Mucosa of descending colon (tissue), 3 donors: ENCODE measurements around the gene REG1B. TPM values are rescaled to one million over a fixed set of nuclear protein-coding genes. Genes with fewer than 3 reads are reported as not detected.
"Not testable (repeated sequence)": the region's sequence is repeated elsewhere in the genome, so short reads cannot be mapped to it uniquely, and the experiment has no call there.

ENCODE experiments used
- ATAC-seq: fragments of 200-7000 bp; cut with Tn5 transposase; one replicate; pipeline ENCODE4 v1.9.1; 2020; ENCODE audit warnings: mild to moderate bottlenecking, moderate library complexity
- DNase-seq, 3 donors: peaks; one replicate each; pipeline ENCODE4 v3.0.0-alpha.2; 2020
- H3K36me3 ChIP-seq: fragments of 200-600 bp; one replicate; pipeline ENCODE4 v1.8.0; 2021; ENCODE audit warnings: low read depth, mild to moderate bottlenecking
- H3K4me1 ChIP-seq: fragments of 200-600 bp; one replicate; pipeline ENCODE4 v1.8.0; 2021; ENCODE audit warnings: low read depth, mild to moderate bottlenecking
- H3K4me3 ChIP-seq: fragments of 200-600 bp; one replicate; pipeline ENCODE4 v1.8.0; 2021; ENCODE audit warnings: mild to moderate bottlenecking
- H3K9me3 ChIP-seq: fragments of 200-600 bp; one replicate; pipeline ENCODE4 v1.8.0; 2021; ENCODE audit warnings: mild to moderate bottlenecking
- intact Hi-C, 2 donors: fragments of 100-400 bp; cut with DNase I in 1 of 2; cut with micrococcal nuclease in 1 of 2; formaldehyde crosslinking; loops; one replicate each; pipeline versions ENCODE4 v1.11.0 to v1.11.1; 2022; cut with DNase I, micrococcal nuclease
- total RNA-seq, 3 donors: library from RNA; stranded (reverse); fragmentation: NEBNext Ultra II Directional in 2 of 3; extraction: Animal tissue kit (Norgen Biotek cat#: 25700) in 2 of 3; gene quantifications; one replicate each; pipeline versions ENCODE4 v1.2.1 to v1.2.4, GENCODE V29; 2021 to 2023
- TF ChIP-seq, protein P1 (sequence below): fragments of 200-600 bp; IDR thresholded peaks from one replicate; pipeline ENCODE4 v1.8.0; 2022; ENCODE audit warnings: antibody characterized with exemption, mild to moderate bottlenecking
- donor health status: DM: no; HTN: no; CAD: no; lungs with moderate emphysema.
- donor health status: DM: no; HTN: no; CAD: no.
- donor health status: DM: no; HTN: yes; CAD: no.

Gene REG1B
- total RNA-seq, 3 donors from 2014 or later, result 1.2 to 395 TPM; not detected in 1

DNA sequence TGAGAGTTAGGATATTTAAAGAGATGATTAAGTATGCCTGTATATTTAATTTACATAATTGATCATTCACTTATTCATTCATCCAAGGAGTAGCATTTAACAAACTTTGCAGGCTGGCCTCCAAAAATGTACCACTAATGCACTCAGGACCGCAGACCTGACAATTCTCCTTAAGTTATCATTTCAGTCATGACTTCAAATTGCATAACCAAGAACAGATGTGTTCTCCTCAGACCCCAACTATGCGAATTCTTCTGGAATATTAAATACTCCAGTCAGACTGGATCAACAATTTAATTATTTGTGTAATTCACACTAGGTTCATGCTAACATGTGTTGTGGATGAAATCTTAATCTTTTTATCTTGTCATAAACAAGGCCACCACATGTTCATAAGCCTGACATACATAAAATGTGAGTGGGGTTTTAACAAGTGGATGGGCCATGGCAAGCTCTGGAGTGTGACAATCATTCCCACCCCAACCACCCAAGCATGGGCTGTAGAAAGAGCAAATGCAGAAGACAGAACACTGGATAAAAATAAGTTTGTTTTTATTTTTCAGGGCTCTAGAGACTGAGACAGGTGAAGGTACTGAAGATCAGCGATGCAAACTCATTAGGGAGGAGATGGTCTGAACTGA, 3.2 kb downstream of the REG1B start:
- TF ChIP-seq, protein P1, sequence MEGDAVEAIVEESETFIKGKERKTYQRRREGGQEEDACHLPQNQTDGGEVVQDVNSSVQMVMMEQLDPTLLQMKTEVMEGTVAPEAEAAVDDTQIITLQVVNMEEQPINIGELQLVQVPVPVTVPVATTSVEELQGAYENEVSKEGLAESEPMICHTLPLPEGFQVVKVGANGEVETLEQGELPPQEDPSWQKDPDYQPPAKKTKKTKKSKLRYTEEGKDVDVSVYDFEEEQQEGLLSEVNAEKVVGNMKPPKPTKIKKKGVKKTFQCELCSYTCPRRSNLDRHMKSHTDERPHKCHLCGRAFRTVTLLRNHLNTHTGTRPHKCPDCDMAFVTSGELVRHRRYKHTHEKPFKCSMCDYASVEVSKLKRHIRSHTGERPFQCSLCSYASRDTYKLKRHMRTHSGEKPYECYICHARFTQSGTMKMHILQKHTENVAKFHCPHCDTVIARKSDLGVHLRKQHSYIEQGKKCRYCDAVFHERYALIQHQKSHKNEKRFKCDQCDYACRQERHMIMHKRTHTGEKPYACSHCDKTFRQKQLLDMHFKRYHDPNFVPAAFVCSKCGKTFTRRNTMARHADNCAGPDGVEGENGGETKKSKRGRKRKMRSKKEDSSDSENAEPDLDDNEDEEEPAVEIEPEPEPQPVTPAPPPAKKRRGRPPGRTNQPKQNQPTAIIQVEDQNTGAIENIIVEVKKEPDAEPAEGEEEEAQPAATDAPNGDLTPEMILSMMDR, result no peak
- intact Hi-C loops, result no loop called here
- Histone ChIP-seq H3K36me3 (no peaks in the 10 kb centered on the region), H3K4me3 (no peak overlapping the region), H3K4me1 (no peaks in the 10 kb centered on the region), H3K9me3 (no peaks in the 10 kb centered on the region)
- ATAC-seq (no peak), DNase-seq (no peak)

DNA sequence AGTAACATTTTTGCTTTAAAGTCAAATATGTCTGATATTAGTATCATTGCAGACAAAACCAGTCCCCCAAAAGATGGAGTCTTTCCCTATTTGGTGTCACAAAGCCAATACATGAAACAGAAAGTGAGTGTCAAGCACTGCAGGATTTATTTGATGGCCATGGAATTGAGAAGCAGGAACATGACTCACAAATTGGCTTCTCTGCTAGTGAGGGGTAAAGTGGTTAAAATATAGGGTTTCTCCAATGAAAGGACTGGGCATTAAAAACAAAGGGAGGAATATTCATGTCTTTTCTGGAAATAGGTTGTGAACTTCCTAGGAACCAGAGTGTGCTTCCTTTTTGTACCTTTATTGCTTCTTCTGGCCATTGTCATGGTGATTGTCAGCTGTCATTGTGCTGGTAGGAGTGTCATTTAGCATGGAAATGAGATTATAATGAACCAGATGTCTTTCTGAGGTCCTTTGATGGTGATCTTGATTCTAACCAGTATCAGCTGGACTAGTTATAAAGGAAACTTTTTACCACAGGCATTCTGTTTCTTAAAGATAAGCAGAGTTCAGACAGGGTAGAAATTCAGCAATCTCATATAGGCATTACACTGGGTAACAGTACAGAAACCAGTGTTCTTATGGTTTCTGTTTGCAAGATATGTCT, 4.1 kb downstream of the REG1B start:
- Histone ChIP-seq H3K4me3 (no peak overlapping the region), H3K36me3 (no peaks in the 10 kb centered on the region), H3K9me3 (no peaks in the 10 kb centered on the region), H3K4me1 (no peaks in the 10 kb centered on the region)
- DNase-seq (no peak), ATAC-seq (no peak)
- TF ChIP-seq, protein P1, result no peak
- intact Hi-C loops, result no loop called here

DNA sequence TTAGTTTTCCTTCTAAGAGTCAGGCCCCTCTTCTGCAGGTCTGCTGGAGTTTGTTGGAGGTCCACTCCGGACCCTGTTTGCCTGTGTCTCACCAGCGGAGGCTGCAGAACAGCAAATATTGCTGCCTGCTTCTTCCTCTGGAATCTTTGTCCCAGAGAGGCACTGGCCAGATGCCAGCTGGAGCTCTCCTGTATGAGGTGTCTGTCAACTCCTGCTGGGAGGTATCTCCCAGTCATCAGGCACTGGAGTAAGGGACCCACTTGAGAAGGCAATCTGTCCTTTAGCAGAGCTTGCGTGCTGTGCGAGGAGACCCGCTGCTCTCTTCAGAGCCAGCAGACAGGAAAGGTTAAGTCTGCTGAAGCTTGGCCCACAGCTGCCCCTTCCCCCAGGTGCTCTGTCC, 4.8 kb downstream of the REG1B start:
- intact Hi-C loops, result no loop called here
- Histone ChIP-seq H3K4me3 (no peak overlapping the region), H3K36me3 (no peaks in the 10 kb centered on the region), H3K9me3 (no peaks in the 10 kb centered on the region), H3K4me1 (no peaks in the 10 kb centered on the region)
- TF ChIP-seq, protein P1, result no peak
- DNase-seq (no peak), ATAC-seq (no peak)

DNA sequence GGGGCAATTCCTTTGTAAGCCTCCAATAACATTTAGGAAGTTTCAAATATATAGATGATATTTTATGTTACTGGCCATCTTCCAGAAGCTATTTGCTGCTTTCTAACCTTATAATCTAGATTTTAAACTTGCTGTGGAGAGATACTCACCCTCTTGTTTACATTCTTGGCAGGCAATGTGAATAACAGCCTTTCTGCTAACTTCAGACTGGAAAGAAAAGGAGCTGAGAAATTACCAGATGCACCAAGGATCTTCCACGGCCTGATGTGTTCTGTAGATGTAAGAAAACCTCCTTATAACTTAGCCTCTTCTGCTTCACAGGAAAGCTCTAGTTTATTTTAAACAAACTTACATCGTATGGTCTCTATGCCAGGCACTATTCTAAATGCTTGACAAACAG, 16.7 kb downstream of the REG1B start:
- DNase-seq, result no peak
- TF ChIP-seq, protein P1, result no peak
- Histone ChIP-seq H3K4me3 (no peak overlapping the region), H3K4me1 (no peaks in the 10 kb centered on the region), H3K36me3 (no peaks in the 10 kb centered on the region), H3K9me3 (no peaks in the 10 kb centered on the region)
- intact Hi-C loops, result no loop called here
- no peak for ATAC-seq

DNA sequence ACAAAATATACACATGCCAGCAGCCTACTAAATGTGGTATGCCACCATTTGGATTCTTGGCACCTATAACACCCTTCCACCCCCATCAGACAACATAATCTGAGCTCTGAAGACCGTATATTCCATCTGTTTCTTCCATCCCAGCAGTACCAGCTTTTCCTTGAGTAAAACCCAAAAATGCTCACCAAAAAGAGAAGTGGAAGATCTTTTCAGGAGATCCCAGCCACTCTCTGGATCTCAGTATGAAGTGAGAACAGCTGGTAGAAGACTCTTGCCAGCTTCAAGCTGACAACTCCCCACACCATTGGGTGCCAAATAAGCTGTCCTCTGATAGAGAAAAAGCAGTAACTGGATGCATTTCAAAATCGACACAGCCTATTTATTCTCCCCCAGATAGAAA, 22.6 kb downstream of the REG1B start:
- DNase-seq (no peak), ATAC-seq (no peak)
- intact Hi-C loops, result no loop called here
- Histone ChIP-seq H3K4me3 (no peak overlapping the region), H3K4me1 (no peaks in the 10 kb centered on the region), H3K9me3 (no peaks in the 10 kb centered on the region), H3K36me3 (no peaks in the 10 kb centered on the region)
- TF ChIP-seq, protein P1, result no peak

DNA sequence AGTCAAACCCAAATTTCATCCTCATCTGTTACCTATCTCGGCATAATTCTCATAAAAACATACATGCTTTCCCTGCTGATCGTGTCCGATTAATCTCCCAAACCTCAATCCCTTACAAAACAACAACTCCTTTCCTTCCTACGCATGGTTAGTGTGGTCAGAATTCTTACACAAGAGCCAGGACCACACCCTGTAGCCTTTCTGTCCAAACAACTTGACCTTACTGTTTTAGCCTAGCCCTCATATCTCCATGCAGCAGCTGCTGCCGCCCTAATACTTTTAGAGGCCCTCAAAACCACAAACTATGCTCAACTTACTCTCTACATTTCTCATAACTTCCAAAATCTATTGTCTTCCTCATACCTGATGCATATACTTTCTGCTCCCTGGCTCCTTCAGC, 33.0 kb downstream of the REG1B start:
- H3K4me1 ChIP-seq, H3K9me3 ChIP-seq, DNase-seq, H3K36me3 ChIP-seq, H3K4me3 ChIP-seq, intact Hi-C loops, ATAC-seq: not testable (repeated sequence)

DNA sequence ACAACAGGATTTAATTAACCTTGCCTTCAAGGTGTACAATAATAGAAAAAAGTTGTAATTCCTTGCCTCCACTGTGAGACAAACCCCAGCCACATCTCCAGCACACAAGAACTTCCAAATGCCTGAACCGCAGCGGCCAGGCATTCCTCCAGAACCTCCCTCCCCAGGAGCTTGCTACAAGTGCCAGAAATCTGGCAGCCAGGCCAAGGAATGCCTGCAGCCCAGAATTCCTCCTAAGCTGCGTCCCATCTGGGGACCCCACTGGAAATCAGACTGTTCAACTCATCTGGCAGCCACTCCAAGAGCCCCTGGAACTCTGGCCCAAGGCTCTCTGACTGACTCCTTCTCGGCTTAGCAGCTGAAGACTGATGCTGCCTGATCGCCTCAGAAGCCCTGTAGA, 34.3 kb downstream of the REG1B start:
- H3K4me1 ChIP-seq, H3K9me3 ChIP-seq, intact Hi-C loops, H3K4me3 ChIP-seq, ATAC-seq, H3K36me3 ChIP-seq, DNase-seq: not testable (repeated sequence)
